ENCODE data around the gene BCL11B. TPM values are rescaled to one million over a fixed set of nuclear protein-coding genes. Genes with fewer than 3 reads are reported as not detected.

Gene BCL11B
- total RNA-seq, 4 donors from 2014 or later, result 39.1 to 74.3 (median 51.7) TPM

DNA sequence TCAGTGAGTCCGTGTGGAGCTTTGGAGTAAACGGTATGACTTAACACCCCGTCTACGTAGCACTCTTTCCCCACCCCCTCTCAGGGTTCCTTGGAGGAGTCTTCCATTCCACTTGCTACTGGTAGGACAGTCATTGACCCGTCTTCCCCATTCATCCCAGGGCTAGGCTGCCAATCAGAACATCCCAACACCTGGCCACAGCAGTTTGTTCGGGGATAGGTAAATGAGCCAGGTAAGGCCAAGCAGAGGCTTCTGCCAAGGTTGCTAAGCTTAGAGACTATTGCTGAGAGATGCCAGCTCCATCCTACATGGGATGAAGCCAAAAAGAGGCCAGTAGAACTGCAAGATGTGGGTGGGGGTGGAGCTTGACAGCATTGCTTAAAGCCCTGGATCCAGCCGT lies 130.8 kb downstream of the BCL11B start:
- 92% methylated on average over 7 of the region's 7 CpGs for WGBS, 2 donors
- no peak overlapping the region for H3K4me3 ChIP-seq (ENCODE audit: low read depth, poor library complexity, severe bottlenecking)

DNA sequence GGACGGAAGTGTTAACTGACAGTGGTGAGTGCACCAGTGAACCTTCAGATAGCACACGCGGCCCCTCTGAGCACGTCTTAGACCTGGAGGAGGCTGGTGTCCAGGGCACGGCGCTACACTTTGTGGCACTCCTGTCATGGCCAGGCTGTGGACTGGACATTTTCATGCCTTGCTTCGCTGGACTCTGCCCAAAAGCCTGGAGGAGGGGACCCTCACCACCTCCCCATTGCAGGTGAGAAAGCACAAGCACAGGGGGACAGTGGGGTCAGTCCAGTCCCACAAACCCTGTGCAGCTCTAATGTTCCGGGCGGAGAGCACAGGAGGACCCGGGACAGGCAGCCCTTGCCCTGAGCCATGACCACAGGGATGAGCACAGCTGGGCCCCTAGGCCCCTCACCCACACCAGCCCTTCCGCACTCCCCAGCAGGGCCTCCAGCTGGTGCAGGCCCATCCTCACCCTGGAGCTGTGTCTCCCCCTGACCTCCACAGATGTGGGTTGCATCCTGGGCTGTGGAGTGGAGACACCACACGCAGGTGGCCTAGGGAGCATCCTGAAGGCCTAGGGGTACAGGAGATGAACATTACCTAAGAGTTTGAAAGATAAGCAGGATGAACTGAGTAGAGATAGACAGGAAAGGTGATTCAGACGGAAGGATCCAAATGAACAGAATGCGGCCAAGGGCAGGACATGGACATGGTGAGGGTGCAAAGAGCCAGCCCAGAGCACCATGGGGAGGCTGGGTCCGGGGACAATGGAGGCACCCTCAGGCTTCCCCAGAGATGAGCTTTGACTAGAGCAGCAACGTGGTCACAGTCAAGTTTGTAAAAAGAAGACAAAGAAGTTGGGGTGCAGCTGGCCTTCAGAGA lies 132.8 kb downstream of the BCL11B start:
- 93% methylated on average over 11 to 13 of the region's 16 CpGs for WGBS, 2 donors
- TF ChIP-seq, protein P1, sequence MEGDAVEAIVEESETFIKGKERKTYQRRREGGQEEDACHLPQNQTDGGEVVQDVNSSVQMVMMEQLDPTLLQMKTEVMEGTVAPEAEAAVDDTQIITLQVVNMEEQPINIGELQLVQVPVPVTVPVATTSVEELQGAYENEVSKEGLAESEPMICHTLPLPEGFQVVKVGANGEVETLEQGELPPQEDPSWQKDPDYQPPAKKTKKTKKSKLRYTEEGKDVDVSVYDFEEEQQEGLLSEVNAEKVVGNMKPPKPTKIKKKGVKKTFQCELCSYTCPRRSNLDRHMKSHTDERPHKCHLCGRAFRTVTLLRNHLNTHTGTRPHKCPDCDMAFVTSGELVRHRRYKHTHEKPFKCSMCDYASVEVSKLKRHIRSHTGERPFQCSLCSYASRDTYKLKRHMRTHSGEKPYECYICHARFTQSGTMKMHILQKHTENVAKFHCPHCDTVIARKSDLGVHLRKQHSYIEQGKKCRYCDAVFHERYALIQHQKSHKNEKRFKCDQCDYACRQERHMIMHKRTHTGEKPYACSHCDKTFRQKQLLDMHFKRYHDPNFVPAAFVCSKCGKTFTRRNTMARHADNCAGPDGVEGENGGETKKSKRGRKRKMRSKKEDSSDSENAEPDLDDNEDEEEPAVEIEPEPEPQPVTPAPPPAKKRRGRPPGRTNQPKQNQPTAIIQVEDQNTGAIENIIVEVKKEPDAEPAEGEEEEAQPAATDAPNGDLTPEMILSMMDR (IDR thresholded peaks at IDR 0.05), result no peak
- no peak for TF ChIP-seq POLR2A (IDR thresholded peaks at IDR 0.05)
- no peak overlapping the region for H3K4me3 ChIP-seq (ENCODE audit: low read depth, poor library complexity, severe bottlenecking)
- DNase-seq (ENCODE audit: low spot score in 2 of 2), result peak in 1 of 2 donors; percentile 72
- intact Hi-C loops (cut with DNase I; ENCODE audit: low total_unique reads), result no loop called here

More for the DNA sequence above, 130.8 kb downstream of the BCL11B start:
- TF ChIP-seq POLR2A (IDR thresholded peaks at IDR 0.05), result no peak
- TF ChIP-seq, protein P1 (IDR thresholded peaks at IDR 0.05), result no peak
- peak in 1 of 2 donors; percentile 65 for DNase-seq (ENCODE audit: low spot score in 2 of 2)
- intact Hi-C loops (cut with DNase I; ENCODE audit: low total_unique reads), result no loop called here

DNA sequence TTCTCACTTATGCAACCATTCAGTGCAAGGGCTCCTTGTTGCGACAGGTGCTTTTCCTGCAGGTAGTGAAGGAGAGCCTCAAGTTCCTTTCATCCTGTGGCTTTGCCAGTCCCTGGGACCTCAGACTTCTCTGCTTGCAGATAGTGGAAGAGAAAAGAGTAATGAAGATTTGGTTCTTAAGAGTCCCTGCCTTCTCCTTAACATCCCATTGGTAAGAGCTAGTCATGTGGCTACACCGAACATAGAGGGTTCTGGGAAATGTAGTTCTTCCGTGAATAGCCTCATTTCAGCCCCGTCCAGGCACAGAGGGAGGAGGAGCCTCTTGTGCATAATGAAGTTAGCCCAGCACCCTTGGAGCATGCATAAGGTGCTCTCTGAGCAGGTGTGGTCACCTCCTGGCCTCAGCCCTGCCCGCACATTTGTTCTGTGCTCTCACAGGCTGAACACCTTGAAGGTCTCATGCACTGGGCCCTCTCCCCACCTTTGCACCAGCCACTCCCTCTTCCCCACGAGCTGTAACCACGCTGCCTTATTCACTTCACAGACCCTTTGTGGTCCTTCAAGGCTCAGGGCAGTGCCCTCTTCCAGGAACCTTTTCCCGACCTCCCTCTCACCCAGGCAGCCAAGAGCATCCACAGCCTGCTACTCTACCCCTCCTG lies 134.0 kb downstream of the BCL11B start:
- no peak overlapping the region for H3K4me3 ChIP-seq (ENCODE audit: low read depth, poor library complexity, severe bottlenecking)
- intact Hi-C loops (cut with DNase I; ENCODE audit: low total_unique reads), result no loop called here
- TF ChIP-seq POLR2A (IDR thresholded peaks at IDR 0.05), result no peak
- TF ChIP-seq, protein P1 (IDR thresholded peaks at IDR 0.05), result no peak
- DNase-seq (ENCODE audit: low spot score in 2 of 2), result peak in 1 of 2 donors; percentile 52
- WGBS, 2 donors, result 82 to 86% methylated on average over 8 of the region's 8 CpGs

DNA sequence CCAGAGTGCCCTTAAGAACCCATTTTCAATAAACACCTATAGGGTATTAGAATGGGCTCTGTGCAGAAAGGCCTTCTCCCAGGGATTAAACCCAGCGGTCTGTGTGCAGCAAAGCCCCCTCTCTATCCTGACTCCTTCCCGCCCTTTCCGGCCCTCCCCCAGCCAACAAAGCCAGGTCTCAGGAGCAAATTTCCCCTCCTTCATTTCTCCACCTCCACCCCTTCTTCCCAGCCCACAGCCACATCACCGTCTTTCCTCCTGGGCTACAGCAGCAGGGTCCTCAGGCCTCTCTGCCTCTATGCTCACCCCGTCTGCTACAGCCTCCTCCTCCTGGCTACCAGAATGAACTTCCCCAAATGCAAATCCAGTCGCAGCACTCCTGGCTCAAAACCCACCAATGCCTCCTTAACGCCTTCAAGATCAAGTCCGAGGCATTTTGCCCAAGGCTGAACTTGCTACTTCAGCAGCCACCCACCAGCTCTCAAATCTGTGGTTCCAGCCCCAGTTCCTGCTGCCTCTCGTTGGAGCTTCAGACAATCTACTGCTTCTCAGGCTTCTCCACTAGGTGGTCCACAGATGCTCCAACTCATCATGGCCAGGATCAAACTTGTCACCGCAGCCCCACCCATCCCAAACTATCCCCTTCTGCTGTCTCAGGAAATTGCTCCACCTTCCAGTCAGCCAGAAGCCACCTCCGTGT lies 134.8 kb downstream of the BCL11B start:
- DNase-seq (ENCODE audit: low spot score in 2 of 2), result peak in 1 of 2 donors; percentile 68
- no peak overlapping the region for H3K4me3 ChIP-seq (ENCODE audit: low read depth, poor library complexity, severe bottlenecking)
- intact Hi-C loops (cut with DNase I; ENCODE audit: low total_unique reads), result no loop called here
- WGBS, 2 donors, result 73 to 76% methylated on average over 11 of the region's 11 CpGs
- TF ChIP-seq POLR2A (IDR thresholded peaks at IDR 0.05), result no peak
- TF ChIP-seq, protein P1 (IDR thresholded peaks at IDR 0.05), result no peak

DNA sequence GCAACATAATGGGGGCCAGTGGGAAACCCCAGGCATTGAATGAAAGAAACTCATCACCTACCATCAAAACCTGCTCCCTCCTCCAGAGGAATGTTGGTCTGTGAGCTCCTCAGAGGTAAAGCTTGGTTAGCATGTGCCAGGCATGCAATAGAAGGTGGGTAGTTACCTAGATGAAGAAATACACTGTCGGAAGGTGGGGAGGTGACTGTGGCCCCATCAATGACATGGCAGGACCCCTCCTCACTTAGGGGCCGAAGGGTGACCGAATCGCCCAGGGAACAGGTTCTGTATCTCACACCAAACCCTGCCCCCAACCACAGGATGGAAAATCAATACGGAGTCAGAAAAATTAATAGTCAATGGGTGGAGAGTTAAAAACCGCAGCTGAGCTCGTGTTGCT lies 135.6 kb downstream of the BCL11B start:
- intact Hi-C loops (cut with DNase I; ENCODE audit: low total_unique reads), result no loop called here
- no peak overlapping the region for H3K4me3 ChIP-seq (ENCODE audit: low read depth, poor library complexity, severe bottlenecking)
- DNase-seq (ENCODE audit: low spot score in 2 of 2), result peak in 1 of 2 donors; percentile 13
- WGBS, 2 donors, result 92 to 93% methylated on average over 7 of the region's 7 CpGs
- no peak for TF ChIP-seq POLR2A (IDR thresholded peaks at IDR 0.05)
- TF ChIP-seq, protein P1 (IDR thresholded peaks at IDR 0.05), result no peak
